ENCODE data around the gene CNTRL.

The CNTRL gene

DNA sequence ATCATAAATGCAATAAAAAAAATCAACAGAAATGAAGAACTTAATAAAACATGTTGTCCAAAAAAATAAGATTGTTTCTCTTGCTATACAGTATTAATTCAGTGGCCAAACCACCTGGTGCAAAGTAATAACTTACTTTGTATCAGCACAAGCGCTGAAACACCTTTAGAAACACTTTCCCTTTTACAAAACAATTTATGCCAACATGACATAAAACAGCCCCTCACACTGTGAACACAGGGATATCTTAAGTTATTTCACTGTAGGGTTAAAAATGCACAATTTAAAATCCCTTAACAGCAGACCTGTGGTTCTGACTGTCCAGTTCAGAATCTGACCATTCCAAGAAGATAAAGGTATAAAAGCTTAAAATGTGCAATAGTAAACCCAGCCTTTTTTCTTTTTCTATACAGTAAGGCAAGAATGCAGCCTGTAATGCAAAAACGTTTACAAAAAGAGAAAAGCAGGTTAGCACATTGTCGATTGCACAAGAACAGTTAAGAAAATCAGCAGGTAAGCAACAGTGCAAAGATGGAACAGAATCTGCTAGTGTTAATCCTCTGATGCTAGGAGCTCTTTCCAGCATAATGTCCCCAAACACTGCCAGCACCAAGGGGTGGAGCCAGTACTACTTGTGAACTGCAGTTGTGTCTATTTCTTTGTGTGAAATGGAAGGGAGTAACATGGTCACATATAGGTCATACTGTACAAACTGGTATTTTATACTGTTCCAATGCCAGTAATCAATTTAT lies 105.4 kb downstream of the CNTRL start:
- DNase-seq (ENCODE audit: low read depth) = no peak

DNA sequence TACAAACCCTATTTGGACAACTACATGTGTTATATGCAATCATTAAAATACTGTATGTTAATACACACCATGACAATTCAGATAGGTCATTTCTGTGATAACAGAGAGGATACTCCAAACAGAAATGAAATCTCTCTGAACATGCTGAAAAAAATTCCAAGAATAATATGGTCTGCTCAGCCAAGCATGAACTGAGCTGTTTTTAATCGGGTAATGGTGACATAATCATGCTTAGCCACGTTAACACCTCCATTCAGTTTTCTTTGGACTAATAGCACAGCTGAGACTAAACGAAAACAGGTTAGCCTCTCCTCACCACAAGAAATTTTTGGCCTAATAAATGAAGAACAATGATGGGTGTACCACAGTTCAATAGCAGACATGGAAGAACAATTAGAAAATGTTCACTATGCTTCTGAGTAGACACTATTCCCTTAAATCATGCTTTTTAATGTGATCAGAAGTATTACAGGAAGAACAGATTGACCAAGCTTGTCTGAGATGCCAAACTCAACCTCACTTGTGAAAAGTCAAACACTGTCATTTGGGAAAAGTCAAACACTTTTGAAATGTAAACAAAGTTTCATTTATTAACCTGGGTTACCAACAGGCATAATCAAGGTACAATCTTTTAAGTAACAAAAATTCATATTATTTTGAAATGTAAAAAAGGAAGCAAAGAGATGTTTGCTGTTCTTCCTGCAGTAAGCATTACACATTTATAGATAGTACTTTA lies 107.5 kb downstream of the CNTRL start:
- no peak for DNase-seq (ENCODE audit: low read depth)

DNA sequence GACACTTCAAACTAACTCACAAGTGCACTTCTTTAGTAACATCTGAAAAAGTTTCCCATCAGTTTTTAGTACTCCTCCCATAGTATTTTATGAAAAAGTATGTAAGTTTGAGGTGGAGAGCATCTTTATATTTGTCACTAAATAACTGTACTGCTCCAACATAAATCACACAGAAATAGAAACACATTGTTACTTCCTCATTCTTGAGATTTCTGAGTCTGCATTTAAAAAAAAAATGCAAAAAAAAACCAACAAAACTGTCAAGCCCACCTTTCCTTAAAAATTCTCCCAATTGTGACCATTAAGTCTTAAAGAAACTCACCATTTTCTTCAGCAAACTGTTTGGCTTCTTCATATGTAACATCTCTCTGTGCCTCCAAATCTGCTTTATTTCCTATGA lies 108.2 kb downstream of the CNTRL start:
- no peak for DNase-seq (ENCODE audit: low read depth)

DNA sequence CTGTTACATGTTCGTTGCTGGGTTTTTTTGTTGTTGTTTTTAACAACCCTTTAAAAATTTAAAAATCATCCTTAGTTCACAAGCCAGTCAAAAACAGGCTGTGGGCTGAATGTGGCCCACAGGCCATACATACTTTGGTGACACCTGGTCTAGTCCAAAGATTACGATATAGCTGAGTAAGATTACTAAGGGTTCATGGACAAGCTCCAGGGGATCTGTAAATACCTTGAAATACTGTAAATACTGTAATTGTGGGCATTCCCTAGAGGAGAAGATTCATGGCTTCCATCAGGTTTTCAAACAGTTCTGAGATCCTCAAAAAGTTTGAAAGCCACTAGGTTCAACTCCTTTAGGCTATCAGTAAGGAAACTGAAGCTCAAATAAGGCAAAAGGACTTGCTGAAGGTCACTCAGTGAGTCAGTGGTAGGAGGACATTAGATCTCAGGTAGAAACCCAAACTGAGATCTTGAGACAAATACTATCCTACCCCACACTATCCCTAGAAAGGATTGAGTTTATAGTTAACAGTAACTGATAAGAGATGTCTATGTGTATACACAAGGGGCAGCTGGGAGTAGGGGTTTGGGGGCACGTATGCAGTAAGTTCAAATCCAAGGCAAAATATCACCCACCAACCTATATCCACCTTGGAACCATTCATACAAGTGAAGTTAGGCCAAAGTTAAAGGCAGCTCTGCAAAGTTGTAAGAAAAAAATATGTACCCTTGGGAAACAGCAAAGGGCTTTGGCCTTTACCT lies 109.1 kb downstream of the CNTRL start:
- no peak for DNase-seq (ENCODE audit: low read depth)

DNA sequence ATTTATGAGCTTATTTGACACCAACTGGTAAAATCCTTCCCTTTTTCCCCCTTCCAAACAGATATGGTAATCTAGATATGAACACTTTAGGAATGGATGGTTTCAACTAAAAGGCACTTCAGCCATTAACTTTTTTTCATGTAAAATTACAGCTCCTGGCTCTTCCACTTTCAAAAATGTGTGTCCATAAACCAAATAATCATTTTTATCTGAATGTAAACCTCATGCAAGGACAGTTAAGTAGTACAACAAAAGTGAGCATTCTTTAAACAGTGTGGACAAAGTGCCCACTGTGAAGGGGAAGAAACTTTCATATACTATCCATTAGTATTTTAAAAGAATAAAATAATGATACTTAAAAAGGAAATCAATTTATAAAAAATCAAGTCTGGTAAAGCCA lies 109.7 kb downstream of the CNTRL start:
- DNase-seq (ENCODE audit: low read depth) = no peak

DNA sequence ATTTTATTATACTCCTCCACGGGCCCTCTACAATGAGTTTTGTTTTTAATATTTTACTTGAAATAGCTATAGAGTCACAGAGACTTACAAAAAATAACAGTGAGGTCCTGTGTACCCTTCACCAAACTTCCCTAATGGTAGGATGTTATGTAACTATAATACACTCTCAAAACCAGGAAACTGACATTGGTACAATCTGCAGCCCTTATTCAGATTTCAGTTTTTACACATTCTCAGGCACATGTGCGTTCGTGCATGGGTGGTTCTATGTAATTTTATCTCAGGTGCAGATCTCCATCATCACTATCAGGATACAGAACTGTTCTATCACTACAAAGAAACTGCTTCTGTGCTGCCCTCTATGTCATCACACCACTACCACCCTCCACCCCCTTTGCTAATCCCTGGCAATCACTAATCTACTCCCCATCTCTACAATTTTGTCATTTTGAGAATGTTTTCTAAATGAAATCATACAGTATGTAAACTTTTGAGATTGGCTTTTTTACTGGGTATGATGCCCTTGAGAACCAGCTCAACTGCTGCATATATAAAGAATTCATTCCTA lies 110.5 kb downstream of the CNTRL start:
- no peak for DNase-seq (ENCODE audit: low read depth)

DNA sequence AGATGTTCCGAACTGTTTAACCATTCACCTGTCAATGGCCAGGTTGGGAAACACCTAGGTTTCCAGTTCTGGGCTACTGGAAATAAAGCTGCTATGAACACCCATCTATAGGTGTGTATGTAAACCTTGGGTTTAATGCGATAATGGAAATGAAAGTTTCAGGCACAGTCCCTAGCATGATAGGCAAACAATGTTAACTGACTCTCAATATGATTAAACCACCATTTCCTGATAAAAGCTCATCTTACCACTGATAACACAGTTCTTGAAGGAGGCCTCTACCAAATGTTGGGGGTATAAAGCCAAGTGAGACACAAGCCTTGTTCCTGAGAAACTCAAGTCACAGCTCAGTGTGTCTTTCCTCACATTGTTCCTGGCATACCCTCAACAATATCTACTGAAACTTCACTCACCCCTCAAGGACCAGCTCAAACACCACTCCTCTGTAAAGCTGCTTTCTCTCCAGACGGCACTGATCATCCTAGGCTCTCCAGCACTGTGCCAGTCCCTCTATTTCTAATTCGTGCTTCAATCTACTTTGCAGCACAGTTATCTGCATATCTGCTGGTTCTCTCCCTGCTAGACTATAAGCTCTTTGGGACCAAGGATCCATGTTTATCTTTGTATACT lies 111.1 kb downstream of the CNTRL start:
- no peak for DNase-seq (ENCODE audit: low read depth)

DNA sequence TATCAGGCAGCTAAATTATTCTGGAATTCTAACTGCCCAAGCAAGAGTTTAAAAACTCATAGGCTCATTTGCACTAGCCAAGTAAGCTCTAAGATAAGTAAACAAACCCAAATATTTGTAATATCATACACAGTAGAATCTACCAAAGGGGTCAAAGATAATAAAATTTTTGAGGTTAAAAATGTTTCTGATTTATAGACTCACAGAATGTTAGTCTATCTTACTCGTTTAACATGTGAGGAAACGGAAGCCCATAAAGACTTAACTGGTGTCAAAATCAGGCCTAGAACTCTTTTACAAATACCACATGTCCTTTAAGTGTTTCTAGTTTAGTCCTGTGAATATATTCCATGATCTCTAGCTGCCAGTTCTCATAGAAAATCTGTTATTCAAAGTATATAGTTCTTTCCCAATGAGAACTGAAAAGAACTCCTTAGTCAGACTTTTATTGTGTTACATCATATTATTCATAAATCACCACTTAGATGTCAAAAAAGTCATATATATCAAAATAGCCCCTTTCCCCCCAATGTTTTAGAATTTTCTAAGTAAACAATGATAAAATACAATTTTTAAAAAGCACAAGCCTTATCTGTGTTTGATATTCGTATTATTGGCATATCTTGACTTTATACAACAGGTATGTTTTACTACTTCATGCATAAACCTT lies 113.0 kb downstream of the CNTRL start:
- no peak for DNase-seq (ENCODE audit: low read depth)

DNA sequence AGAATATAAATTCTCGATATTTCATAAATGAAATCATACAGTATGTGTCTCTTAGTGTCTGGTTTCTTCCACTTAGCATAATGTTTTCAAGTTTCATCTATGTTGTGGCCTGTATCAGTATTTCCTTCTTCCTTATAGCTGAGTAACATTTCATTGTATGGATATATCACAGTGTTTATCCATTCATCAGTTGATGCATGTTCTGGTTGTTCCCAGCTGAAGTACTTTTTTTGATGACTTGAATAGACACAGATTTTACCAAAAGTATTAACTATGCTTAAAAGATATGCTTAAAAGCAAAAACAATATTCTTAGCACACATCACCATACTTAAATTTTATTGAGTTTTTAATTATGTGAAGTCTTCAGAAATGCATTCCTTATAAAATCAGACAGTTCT lies 114.3 kb downstream of the CNTRL start:
- DNase-seq (ENCODE audit: low read depth) = no peak

DNA sequence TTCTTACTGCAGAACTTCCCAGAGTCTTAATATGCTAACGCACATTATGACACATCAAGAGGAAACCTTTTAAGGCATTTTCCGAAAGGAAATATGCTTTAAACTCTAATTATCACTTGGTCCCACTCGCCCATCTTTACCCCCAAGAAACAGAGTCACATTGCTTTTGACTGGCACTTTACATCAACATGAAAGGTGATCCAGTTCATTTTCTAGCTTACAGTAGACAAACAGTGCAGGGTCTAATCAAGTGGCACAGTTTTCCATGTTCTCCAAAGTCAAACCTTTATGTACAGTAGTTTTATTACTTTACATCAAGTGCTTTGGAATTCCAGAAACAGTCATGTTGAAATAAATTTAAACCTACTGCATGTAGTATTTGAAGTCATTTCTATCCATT lies 114.9 kb downstream of the CNTRL start:
- DNase-seq (ENCODE audit: low read depth) = no peak

DNA sequence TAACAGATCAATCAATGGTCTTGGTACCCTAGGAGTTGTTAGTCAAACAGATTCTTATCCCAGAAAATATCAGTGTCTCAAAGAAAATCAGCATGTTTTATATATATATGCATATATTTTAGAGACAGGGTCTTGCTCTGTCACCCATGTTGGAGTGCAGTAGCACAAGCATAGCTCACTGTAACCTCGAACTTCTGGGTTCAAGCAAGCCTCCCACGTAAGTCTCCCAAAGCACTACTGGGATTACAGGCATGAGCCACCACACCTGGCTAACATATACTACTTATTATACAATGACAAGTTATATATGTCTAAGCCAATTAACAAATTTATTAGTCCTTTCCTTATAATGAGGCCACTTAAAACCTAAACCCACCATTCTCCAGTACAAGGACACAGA lies 116.5 kb downstream of the CNTRL start:
- DNase-seq (ENCODE audit: low read depth) = no peak

DNA sequence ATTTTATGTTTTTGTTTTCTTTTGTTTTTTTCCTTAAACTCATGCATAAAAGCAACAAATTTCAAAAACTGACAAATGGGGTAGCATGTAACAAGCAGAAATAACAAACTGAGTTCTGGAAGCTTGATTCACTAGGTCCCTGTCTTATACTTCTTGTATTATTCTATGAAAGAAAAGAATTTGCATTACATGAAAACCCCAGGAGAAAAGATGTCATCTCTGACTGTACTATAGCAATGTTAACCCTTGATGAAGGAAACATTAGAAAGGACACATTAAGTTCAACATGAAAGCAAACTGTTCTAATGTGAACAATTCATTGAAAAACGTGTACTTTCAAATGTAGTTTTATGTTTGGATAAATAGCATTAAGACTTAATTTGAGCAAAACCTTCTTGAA lies 117.8 kb downstream of the CNTRL start:
- no peak for DNase-seq (ENCODE audit: low read depth)

DNA sequence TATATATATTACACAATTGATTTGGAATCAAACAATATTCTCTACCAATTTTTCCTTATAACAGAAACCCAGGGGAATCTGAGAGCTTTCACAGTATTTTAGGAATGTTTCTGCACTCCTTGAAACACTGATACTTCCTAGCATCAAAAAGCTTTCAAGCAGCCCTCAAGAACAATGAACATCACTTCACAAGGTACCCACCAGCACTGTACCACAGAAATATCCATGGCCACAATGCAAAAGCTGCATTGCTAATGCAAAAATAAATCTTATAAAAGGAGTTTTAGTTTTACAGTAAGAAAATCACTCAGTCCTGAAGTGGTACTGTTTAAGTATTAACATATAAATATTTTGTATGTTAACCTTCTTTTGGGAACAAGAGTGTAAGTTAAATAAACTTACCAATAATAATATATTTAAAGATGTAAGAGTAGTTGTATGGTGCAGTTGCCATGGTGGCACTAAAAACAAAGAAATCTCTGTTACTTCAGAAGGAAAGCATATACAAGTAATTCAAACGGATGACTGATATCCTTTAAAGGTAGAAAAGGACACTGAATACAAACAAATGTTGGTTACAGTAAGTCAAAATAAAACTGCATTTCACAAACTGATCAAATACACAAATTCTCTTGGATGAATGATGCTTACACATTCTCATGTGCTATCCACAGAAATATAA lies 118.3 kb downstream of the CNTRL start:
- no peak for DNase-seq (ENCODE audit: low read depth)

DNA sequence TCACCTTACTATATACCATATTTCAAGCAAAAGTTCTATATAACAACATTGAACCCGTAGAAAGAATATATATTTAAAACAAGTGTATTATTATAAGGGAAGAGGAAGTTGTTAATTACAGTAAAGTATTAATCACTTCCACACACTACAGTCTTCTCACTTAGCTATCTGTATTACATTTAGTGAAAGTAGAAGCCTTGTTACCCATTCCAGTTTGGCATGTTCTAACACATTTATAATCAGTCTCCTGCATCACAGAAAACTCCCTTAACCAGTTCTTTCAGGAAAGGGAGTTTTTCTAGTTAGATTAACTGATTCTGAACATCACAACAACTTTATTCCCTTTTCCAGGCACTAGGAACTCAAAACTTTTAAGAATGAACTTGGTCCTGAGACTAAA lies 120.0 kb downstream of the CNTRL start:
- no peak for DNase-seq (ENCODE audit: low read depth)

DNA sequence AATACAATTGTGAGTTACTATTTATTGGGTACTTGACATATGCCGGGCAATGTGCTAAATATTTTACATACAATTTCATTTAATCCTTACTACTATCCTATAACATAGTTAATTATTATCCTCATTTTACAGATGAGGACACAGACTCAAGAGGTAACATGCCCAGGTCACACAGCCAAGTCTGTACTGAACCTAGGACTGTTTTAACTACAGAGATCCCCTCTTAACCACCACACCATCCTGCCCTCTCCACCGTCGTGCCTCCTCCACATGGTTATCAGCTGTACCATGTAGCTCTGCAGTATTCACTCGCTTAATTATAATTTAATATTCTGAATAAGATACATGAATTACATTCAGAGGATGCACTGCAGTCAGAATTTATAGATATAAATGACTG lies 121.6 kb downstream of the CNTRL start:
- no peak for DNase-seq (ENCODE audit: low read depth)

DNA sequence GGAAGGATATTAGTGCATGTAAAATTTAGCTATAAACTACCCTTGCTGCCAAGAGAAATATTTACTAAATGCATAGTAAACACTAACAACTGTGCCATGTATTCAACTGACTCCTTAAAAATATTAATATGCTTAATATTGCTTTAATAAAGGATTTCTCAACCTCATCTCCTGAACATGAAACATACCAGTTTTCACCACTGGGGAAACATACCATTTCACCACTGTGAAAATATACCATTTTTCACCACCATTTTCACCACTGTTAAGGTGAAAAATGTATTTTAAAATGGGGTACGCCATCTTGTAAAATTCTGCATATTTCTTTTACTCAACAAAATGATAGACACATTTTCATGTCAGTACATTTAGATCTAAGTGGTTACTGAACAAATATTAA lies 122.4 kb downstream of the CNTRL start:
- peak; percentile 18 for DNase-seq (ENCODE audit: low read depth)

DNA sequence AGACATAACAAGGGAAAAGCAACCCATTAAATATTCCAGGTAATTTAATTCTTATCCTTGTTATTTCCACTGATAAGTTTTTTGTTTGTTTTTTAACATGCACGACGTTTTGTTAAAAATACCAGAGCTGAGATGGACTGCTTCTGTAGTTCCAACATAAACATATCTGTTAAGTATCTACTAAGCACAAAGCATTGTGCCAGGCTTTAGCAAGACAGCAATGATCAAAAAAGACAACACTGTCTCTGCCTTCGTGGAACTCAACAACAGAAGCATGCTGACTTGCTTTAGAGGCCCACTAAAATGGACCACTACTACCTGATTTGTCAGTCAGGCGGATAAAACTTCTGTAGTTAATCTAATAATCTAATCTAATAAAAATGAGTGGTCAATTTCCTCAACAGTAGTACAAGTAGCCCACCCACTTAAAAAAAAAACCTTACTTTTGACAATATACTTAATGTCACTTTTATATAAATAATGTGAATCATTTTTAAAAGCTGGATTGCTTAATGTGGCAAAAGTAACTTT lies 123.8 kb downstream of the CNTRL start:
- no peak for DNase-seq (ENCODE audit: low read depth)

DNA sequence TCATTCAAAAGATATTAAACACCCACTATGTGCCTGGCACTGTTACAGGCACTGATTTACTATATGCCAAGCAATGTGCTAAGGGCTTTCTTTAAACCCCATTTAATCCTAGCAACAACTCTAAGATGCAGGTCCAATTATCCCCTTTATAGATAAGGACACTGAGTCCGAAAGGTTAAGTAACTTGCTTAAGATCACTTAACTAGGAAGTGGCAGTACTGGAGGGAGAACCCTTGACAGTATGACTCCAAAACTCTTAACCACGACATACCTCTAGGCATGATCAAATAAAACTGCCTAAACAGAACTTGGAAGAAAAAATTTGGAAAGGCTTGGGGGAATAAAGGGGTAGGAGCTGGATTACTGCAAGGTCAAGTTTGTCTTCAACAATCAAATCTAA lies 125.2 kb downstream of the CNTRL start:
- DNase-seq (ENCODE audit: low read depth) = peak; percentile 54

DNA sequence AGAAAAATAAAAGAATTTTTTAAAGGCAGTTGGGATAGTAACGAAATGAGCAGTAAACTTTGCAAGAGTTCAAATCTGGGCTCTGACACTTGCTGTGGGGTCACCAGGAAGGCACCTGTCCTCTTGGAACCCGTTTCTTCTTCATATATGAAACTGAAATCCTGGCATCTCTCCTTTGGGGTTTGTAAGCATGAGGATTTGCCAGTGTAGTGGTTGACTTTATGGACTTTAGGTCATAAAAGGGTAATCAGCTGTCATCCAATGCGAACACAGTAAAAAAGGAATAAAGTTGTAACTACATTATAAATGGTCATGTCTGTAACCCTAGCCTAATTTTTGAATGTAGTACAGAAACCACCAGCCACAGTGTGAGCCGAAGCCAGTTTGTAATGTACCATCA lies 125.6 kb downstream of the CNTRL start:
- peak; percentile 19 for DNase-seq (ENCODE audit: low read depth)

DNA sequence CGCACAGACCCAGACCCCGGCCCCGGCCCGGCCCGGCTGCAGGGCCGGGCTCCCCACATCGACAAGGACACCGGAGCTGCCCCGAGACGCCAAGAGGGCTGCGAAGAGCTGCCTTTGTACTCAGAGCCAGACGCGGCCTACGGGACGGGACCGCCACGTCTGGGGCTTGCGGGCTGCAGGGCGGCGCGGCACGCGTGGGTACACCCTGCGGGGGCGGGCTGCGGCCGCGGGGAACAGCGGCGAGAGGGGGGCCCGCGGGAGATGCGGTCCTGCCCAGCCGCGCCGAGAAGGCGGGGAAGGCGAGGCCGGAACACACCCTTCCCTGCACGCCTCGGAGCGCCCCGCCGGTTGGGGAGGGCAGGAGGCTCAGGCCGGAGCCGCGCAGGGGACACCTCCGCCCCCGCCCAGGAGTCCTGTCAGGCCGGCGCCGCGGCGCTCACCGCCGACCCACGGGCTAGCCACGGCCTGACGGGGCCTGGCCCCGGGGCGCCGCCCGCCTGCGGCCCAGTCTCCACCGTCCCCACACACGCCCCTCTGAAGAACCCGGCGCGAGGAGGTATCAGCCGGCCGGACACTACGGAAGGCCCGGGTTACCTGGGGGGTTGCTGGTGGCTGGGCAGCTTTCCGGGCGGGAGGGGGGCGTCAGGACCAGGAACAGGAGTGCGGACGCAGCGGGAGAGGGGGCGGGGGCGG lies 126.4 kb downstream of the CNTRL start:
- peak; percentile 47 for DNase-seq (ENCODE audit: low read depth)

Measured in ELR (cell line).